Measurements from ENCODE around the gene KRTAP5-1. TPM values are rescaled to one million over a fixed set of nuclear protein-coding genes. Genes with fewer than 3 reads are reported as not detected.

KRTAP5-1 gene
- total RNA-seq, 4 donors from 2014 or later, result not detected

- TF ChIP-seq CTCF (IDR thresholded peaks at IDR 0.05), result no peak
- DNase-seq (ENCODE audit: low spot score) (no peak), ATAC-seq (ENCODE audit: low FRiP score) (no peak)
These were observed 27.8 kb downstream of the KRTAP5-1 start for GRCh38 chr11:1557051-1557884.

GRCh38 chr11:1556278-1556902 lies 28.7 kb downstream of the KRTAP5-1 start:
- ATAC-seq (ENCODE audit: low FRiP score), result no peak
- no peak for DNase-seq (ENCODE audit: low spot score)
- no peak for TF ChIP-seq CTCF (IDR thresholded peaks at IDR 0.05)

GRCh38 chr11:1555713-1556153 lies 29.4 kb downstream of the KRTAP5-1 start:
- TF ChIP-seq CTCF (IDR thresholded peaks at IDR 0.05), result no peak
- ATAC-seq (ENCODE audit: low FRiP score) (no peak), DNase-seq (ENCODE audit: low spot score) (no peak)

GRCh38 chr11:1554981-1555712 lies 29.9 kb downstream of the KRTAP5-1 start:
- DNase-seq (ENCODE audit: low spot score) (no peak), ATAC-seq (ENCODE audit: low FRiP score) (no peak)
- TF ChIP-seq CTCF (IDR thresholded peaks at IDR 0.05), result no peak

- no peak for TF ChIP-seq CTCF (IDR thresholded peaks at IDR 0.05)
- DNase-seq (ENCODE audit: low spot score) (no peak), ATAC-seq (ENCODE audit: low FRiP score) (no peak)
These were observed 31.1 kb downstream of the KRTAP5-1 start for GRCh38 chr11:1553808-1554594.

Measured in omental fat pad (tissue), 4 donors.